KG1 (cell line): ENCODE measurements around the gene HOXA3.

Source experiments
- DNase-seq: peaks from one replicate; lab custom pipeline; 2025; lab: John Stamatoyannopoulos, UW

The HOXA3 gene

GRCh38 chr7:27165996-27166530 is 13.7 kb upstream of the HOXA3 start:
- DNase-seq: no peak

GRCh38 chr7:27165089-27165995 is 13.0 kb upstream of the HOXA3 start, which contains the start of gene HOXA9:
TSS of gene HOXA9 (minus strand) at chr7:27165537. CDS start at chr7:27165457, 80 bp downstream.
- no peak for DNase-seq

- no peak for DNase-seq
These were observed 12.1 kb upstream of the HOXA3 start for GRCh38 chr7:27164367-27165088.

- DNase-seq: no peak
These were observed 11.6 kb upstream of the HOXA3 start for GRCh38 chr7:27164045-27164366.

- no peak for DNase-seq
These were observed 11.1 kb upstream of the HOXA3 start for GRCh38 chr7:27163288-27164044.

GRCh38 chr7:27162561-27163287 is 10.3 kb upstream of the HOXA3 start:
- DNase-seq: no peak

GRCh38 chr7:27161721-27162560 is 9.6 kb upstream of the HOXA3 start:
- no peak for DNase-seq

GRCh38 chr7:27161214-27161720 is 8.9 kb upstream of the HOXA3 start:
- no peak for DNase-seq

- no peak for DNase-seq
These were observed 8.3 kb upstream of the HOXA3 start for GRCh38 chr7:27160546-27161213.

GRCh38 chr7:27160145-27160545 is 7.8 kb upstream of the HOXA3 start:
- no peak for DNase-seq

- DNase-seq: no peak
These were observed 7.1 kb upstream of the HOXA3 start for GRCh38 chr7:27159266-27160144.

- no peak for DNase-seq
These were observed 6.3 kb upstream of the HOXA3 start for GRCh38 chr7:27158436-27159265.

GRCh38 chr7:27157702-27158431 is 5.5 kb upstream of the HOXA3 start:
- DNase-seq: no peak

- DNase-seq: no peak
These were observed 4.7 kb upstream of the HOXA3 start for GRCh38 chr7:27156916-27157701.

- no peak for DNase-seq
These were observed 4.1 kb upstream of the HOXA3 start, which contains the start of gene HOXA7 for GRCh38 chr7:27156508-27156898. TSS of gene HOXA7 (minus strand) at chr7:27156675. CDS start at chr7:27156545, 130 bp downstream.

- no peak for DNase-seq
These were observed 3.6 kb upstream of the HOXA3 start for GRCh38 chr7:27155816-27156507.
